Activated naive CD8-positive, alpha-beta T cell (primary cell): Measurements from ENCODE around the gene PI4KA.

Experiments
- H3K27ac Mint-ChIP-seq: one replicate; pipeline ENCODE4 v1.8.0; 2021; ENCODE audit warnings: mixed read lengths
- H3K27me3 Mint-ChIP-seq: one replicate; pipeline ENCODE4 v1.8.0; 2021; ENCODE audit warnings: mixed read lengths
- H3K36me3 Mint-ChIP-seq: one replicate; pipeline ENCODE4 v1.8.0; 2021; ENCODE audit warnings: mixed read lengths
- H3K4me1 Mint-ChIP-seq: one replicate; pipeline ENCODE4 v1.8.0; 2021; ENCODE audit warnings: low read depth, mixed read lengths
- H3K4me3 Mint-ChIP-seq: one replicate; pipeline ENCODE4 v1.8.0; 2021; ENCODE audit warnings: mild to moderate bottlenecking, mixed read lengths
- H3K9me3 Mint-ChIP-seq: one replicate; pipeline ENCODE4 v1.8.0; 2021; ENCODE audit warnings: low read depth, mixed read lengths

Gene PI4KA

DNA sequence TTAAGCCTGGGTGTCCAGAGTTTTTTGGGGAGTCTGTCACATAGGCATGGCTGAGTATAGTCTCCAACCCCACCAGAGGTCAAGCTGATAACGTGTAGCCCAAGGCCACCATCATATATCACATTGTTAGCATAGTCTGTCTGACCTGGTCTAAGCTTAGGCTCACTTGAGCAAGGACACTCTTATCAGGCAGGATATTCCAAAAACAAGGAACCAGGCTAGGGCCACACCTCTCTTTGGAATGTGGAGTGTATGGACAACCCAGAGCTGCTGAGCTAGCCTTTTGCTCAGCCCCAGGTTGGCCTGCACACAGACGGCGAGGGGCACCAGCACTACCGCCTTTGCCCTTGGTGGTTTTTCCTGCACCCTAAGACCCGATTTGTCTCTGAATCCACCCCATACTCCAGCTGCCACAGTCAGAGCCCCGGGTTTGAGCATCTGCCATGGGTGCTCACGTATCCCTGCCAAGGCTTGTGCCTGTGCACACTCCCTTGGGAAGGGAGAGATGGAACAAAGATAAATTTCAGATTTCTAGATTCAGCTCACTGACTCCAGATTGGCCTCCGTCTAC lies 7.3 kb upstream of the PI4KA start:
- Mint-ChIP-seq H3K4me3 (no peak overlapping the region), H3K27ac (no peak overlapping the region)

DNA sequence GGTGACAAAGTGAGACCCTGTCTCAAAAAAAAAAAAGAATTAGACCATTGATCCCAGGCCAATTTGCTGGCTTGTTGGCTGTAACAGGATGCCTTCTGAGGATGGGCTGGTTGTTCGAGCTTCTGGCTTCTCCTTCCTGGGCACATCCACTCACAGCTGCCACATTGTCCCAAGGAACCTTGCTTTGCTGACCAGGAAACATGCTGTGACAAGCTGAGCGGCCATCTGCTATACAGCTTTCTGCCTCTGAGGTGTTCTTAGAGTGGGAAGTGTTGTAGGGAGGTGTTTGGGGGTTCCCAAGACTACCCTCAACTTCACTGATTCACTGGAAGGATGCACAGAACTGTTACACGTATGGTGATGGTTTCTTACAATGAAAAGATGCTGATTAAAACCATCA lies 6.7 kb upstream of the PI4KA start:
- no peak overlapping the region for H3K4me3 Mint-ChIP-seq
- H3K27ac Mint-ChIP-seq, result no peak overlapping the region
- peaks cover 36% of the 10 kb centered on the region for H3K4me1 Mint-ChIP-seq
- H3K9me3 Mint-ChIP-seq, result no peaks in the 10 kb centered on the region
- H3K27me3 Mint-ChIP-seq, result no peaks in the 10 kb centered on the region
- H3K36me3 Mint-ChIP-seq, result peaks cover 3% of the 10 kb centered on the region

More for the DNA sequence above, 7.3 kb upstream of the PI4KA start:
- Mint-ChIP-seq H3K36me3 (peaks cover 3% of the 10 kb centered on the region), H3K27me3 (no peaks in the 10 kb centered on the region), H3K4me1 (peaks cover 32% of the 10 kb centered on the region), H3K9me3 (no peaks in the 10 kb centered on the region)

DNA sequence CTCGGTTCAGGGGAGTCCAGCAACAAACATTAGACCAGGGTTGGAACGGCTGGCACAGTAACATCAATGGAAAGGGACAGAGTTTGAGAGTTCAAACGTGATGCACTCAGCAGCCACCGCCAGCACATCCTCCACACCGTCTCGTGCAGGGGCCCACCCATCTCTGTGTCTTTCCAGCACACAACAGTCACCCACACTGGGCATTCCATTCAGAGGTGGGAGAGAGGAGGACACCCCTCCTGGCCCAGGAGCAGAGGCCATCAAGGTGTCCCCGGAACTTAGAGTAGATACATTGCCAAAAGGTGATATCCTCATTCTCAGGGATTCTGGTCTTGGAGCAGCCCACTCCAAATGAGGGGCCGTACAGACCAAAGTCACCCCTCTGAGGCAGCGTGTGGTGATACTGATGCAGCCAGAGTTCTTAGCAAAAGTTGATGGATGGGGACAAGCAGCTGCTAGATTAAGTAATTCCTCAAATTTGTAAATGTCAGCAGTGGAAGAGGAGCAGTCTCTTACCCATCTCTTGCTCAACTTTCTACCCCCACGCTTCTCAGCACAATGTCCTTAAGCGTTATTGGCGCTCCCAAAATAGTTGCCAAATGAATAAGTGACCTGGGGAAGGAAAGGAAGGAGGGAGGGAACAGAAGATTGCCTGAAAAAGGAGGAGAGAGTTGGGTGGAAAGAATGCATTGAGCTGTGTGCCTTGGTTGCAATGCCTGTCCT lies 5.7 kb upstream of the PI4KA start:
- no peaks in the 10 kb centered on the region for H3K9me3 Mint-ChIP-seq
- peaks cover 3% of the 10 kb centered on the region for H3K36me3 Mint-ChIP-seq
- H3K4me3 Mint-ChIP-seq, result no peak overlapping the region
- H3K27me3 Mint-ChIP-seq, result no peaks in the 10 kb centered on the region
- no peak overlapping the region for H3K27ac Mint-ChIP-seq
- peaks cover 44% of the 10 kb centered on the region for H3K4me1 Mint-ChIP-seq

DNA sequence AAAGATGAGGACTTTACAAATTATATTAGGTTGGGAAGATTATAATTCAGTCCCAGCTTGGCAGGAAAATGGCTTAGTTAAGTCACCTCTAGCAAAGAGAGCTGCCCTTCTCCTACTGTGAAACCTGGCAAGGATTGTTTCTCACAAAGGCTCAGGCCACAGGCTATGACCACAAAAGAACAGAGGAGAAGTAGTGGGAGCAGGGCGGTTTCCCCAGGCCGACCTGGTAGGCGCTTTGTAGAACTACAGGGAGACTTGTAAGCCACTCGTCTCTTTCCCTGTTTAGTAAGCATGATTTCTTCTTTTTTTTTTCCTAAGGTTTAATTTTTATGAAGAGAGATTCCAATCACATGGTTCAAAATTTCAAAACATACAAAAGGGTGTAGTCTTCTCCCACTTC lies 4.8 kb upstream of the PI4KA start:
- H3K4me3 Mint-ChIP-seq, result no peak overlapping the region
- H3K36me3 Mint-ChIP-seq, result peaks cover 3% of the 10 kb centered on the region
- H3K9me3 Mint-ChIP-seq, result no peaks in the 10 kb centered on the region
- no peaks in the 10 kb centered on the region for H3K27me3 Mint-ChIP-seq
- H3K27ac Mint-ChIP-seq, result peak overlapping the region; percentile 46
- peaks cover 45% of the 10 kb centered on the region for H3K4me1 Mint-ChIP-seq

DNA sequence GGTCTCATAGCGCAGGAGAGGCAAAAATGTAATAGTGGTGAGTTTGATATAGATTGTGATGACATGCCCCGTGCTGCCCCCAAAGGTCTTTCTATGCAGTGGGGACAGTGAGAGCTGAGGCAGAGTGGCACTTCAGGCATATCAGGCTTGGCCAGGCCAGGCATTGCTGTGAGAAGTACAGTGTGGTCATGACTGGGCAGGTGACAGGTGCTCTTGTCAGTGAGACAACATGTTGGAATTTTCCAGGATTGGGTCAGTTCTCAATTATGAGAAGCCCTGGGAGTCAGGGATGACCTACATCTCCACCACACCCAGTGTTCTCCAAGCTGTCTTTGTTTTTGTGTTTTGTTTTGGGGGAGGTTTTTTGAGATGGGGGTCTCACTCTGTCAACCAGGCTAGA lies 3.9 kb upstream of the PI4KA start:
- H3K36me3 Mint-ChIP-seq, result peaks cover 3% of the 10 kb centered on the region
- H3K27ac Mint-ChIP-seq, result no peak overlapping the region
- no peaks in the 10 kb centered on the region for H3K27me3 Mint-ChIP-seq
- H3K9me3 Mint-ChIP-seq, result no peaks in the 10 kb centered on the region
- H3K4me3 Mint-ChIP-seq, result no peak overlapping the region
- peaks cover 49% of the 10 kb centered on the region for H3K4me1 Mint-ChIP-seq

DNA sequence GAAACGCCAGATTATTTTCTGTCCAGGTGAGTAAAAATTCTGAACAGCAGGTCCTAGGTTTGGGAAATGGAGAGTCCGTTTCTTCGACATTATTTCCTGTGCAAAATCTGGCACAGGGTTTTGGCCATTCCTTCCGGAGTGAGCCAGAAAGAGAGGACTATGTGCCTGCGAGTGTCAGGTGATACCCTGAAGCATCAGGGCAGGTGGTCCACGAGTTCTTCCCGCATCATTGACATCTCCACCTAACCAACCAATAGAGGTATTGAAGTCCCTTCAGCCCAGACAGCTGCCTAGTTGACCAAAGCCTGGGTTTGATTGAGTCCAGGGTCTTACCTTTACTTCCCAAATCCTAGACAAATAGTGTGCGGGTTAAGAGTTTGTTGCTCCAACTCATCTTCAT lies 1.0 kb upstream of the PI4KA start:
- Mint-ChIP-seq H3K4me1 (peaks cover 63% of the 10 kb centered on the region), H3K4me3 (peak overlapping the region; percentile 89), H3K36me3 (peaks cover 5% of the 10 kb centered on the region)

GRCh38 chr22:20857838-20858614 lies 585 bp downstream of the PI4KA start:
- Mint-ChIP-seq H3K4me1 (peaks cover 59% of the 10 kb centered on the region), H3K4me3 (peak overlapping the region; percentile 94), H3K27me3 (no peaks in the 10 kb centered on the region), H3K36me3 (peaks cover 5% of the 10 kb centered on the region), H3K27ac (peak overlapping the region; percentile 68), H3K9me3 (no peaks in the 10 kb centered on the region)

More for the DNA sequence above, 1.0 kb upstream of the PI4KA start:
- Mint-ChIP-seq H3K27me3 (no peaks in the 10 kb centered on the region), H3K9me3 (no peaks in the 10 kb centered on the region), H3K27ac (peak overlapping the region; percentile 61)

DNA sequence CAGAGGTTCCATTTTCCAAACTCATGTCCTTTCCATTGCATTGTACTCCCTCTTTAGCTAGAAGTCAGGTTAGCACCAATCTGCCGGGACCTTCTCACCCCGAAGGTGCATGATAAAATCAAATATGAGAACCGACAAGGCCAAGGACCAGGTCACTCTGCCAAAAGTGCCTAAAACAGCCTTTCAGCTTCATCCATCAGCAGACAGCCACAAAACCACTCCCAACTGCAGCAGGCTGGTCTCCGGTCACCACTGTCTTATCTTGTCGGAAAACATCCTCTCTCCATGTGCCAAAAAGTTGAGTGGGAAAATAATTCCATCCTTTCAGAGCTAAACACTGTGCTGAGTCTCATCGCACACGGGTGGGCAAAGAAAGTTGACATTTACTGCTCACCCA lies 1.4 kb downstream of the PI4KA start:
- Mint-ChIP-seq H3K27me3 (no peaks in the 10 kb centered on the region), H3K27ac (peak overlapping the region; percentile 55), H3K4me1 (peaks cover 58% of the 10 kb centered on the region), H3K36me3 (peaks cover 5% of the 10 kb centered on the region), H3K4me3 (peak overlapping the region; percentile 94), H3K9me3 (no peaks in the 10 kb centered on the region)

GRCh38 chr22:20853236-20853660 lies 5.4 kb downstream of the PI4KA start:
- Mint-ChIP-seq H3K9me3 (no peaks in the 10 kb centered on the region), H3K27ac (peak overlapping the region; percentile 59), H3K4me3 (no peak overlapping the region), H3K36me3 (peaks cover 2% of the 10 kb centered on the region), H3K4me1 (peaks cover 58% of the 10 kb centered on the region), H3K27me3 (no peaks in the 10 kb centered on the region)

- Mint-ChIP-seq H3K36me3 (peaks cover 2% of the 10 kb centered on the region), H3K4me3 (no peak overlapping the region), H3K27me3 (no peaks in the 10 kb centered on the region), H3K9me3 (no peaks in the 10 kb centered on the region), H3K4me1 (peaks cover 58% of the 10 kb centered on the region), H3K27ac (peak overlapping the region; percentile 11)
Measured at GRCh38 chr22:20852503-20852902, 6.1 kb downstream of the PI4KA start.

- H3K27ac Mint-ChIP-seq, result no peak overlapping the region
- H3K4me1 Mint-ChIP-seq, result peaks cover 54% of the 10 kb centered on the region
- no peaks in the 10 kb centered on the region for H3K9me3 Mint-ChIP-seq
- H3K4me3 Mint-ChIP-seq, result no peak overlapping the region
- no peaks in the 10 kb centered on the region for H3K27me3 Mint-ChIP-seq
- H3K36me3 Mint-ChIP-seq, result peaks cover 2% of the 10 kb centered on the region
Measured at GRCh38 chr22:20852076-20852475, 6.5 kb downstream of the PI4KA start.

GRCh38 chr22:20847318-20847822 lies 11.2 kb downstream of the PI4KA start:
- Mint-ChIP-seq H3K27ac (no peak overlapping the region), H3K27me3 (no peaks in the 10 kb centered on the region), H3K9me3 (no peaks in the 10 kb centered on the region), H3K4me3 (no peak overlapping the region), H3K36me3 (no peaks in the 10 kb centered on the region), H3K4me1 (peaks cover 49% of the 10 kb centered on the region)

DNA sequence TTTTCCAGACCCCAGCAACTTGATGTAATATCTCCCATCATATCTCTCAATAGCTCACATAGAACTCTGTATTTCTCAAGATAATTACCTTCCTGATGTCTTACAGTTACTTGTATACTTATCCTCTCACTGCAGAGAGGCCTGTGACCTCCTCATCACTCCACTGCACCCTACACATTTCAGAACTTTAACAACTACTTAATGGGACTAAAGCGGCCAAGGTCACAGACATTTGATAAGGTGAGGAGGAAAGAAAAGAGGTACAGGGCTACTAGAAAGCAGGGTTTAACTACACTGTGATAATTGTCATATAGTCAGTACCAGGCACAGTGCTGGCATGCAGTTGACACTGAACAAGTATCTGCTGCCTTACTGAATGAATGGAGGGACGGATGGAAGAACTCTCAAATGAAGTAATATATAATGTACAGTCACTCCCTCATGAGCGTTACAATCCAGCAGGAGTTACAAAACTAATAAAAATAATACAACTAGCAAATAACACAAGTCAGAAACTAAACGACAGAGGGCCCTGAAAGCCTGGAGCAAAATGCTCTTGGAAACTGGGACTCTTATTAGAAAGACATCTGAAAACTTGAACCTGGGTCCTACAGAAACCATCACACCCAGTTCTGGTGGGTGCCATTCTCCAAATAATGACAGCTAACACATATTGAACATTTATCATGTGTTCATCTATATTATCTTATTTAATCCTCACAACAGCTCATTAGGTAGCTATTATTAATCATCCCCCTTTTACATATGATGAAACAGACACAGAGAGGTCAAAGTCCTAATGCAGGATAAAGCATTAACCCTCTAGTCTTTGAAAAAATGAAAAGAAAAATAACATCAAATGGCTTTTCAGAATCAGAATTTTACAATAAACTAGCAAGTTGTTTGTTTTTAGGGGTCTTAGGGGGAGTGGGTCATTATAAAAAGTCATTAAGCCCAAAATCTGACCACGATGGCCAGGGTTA lies 14.3 kb downstream of the PI4KA start:
- Mint-ChIP-seq H3K9me3 (no peaks in the 10 kb centered on the region), H3K4me3 (no peak overlapping the region), H3K4me1 (peaks cover 65% of the 10 kb centered on the region), H3K27ac (peak overlapping the region; percentile 18), H3K36me3 (peaks cover 2% of the 10 kb centered on the region), H3K27me3 (no peaks in the 10 kb centered on the region)

- Mint-ChIP-seq H3K4me1 (peaks cover 63% of the 10 kb centered on the region), H3K27me3 (no peaks in the 10 kb centered on the region), H3K4me3 (no peak overlapping the region), H3K9me3 (no peaks in the 10 kb centered on the region), H3K27ac (no peak overlapping the region), H3K36me3 (peaks cover 2% of the 10 kb centered on the region)
Measured at GRCh38 chr22:20843501-20843900, 15.1 kb downstream of the PI4KA start.
